ENCODE results near the gene DPPA3.
"Not testable (repeated sequence)": the region's sequence is repeated elsewhere in the genome, so short reads cannot be mapped to it uniquely, and the experiment has no call there.

Gene DPPA3

GRCh38 chr12:7750350-7750749 lies 39.1 kb downstream of the DPPA3 start:
- TF ChIP-seq POU6F1 (CRISPR knock-in tag; IDR thresholded peaks at IDR 0.05; ENCODE audit: borderline replicate concordance, low read depth) (no peak), TCF4 (CRISPR knock-in tag; IDR thresholded peaks at IDR 0.05; ENCODE audit: borderline replicate concordance) (no peak), ESRRG (CRISPR knock-in tag; IDR thresholded peaks at IDR 0.05) (no peak), SNAI2 (CRISPR knock-in tag; IDR thresholded peaks at IDR 0.05) (no peak), RARB (CRISPR knock-in tag; IDR thresholded peaks at IDR 0.05) (no peak), ISL1 (CRISPR knock-in tag; IDR thresholded peaks at IDR 0.05) (no peak), CSDC2 (CRISPR knock-in tag; IDR thresholded peaks at IDR 0.05) (no peak)
- TF ChIP-seq, protein P1, sequence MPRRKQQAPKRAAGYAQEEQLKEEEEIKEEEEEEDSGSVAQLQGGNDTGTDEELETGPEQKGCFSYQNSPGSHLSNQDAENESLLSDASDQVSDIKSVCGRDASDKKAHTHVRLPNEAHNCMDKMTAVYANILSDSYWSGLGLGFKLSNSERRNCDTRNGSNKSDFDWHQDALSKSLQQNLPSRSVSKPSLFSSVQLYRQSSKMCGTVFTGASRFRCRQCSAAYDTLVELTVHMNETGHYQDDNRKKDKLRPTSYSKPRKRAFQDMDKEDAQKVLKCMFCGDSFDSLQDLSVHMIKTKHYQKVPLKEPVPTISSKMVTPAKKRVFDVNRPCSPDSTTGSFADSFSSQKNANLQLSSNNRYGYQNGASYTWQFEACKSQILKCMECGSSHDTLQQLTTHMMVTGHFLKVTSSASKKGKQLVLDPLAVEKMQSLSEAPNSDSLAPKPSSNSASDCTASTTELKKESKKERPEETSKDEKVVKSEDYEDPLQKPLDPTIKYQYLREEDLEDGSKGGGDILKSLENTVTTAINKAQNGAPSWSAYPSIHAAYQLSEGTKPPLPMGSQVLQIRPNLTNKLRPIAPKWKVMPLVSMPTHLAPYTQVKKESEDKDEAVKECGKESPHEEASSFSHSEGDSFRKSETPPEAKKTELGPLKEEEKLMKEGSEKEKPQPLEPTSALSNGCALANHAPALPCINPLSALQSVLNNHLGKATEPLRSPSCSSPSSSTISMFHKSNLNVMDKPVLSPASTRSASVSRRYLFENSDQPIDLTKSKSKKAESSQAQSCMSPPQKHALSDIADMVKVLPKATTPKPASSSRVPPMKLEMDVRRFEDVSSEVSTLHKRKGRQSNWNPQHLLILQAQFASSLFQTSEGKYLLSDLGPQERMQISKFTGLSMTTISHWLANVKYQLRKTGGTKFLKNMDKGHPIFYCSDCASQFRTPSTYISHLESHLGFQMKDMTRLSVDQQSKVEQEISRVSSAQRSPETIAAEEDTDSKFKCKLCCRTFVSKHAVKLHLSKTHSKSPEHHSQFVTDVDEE (CRISPR knock-in tag; IDR thresholded peaks at IDR 0.05), result no peak
- no peak for ATAC-seq

DNA sequence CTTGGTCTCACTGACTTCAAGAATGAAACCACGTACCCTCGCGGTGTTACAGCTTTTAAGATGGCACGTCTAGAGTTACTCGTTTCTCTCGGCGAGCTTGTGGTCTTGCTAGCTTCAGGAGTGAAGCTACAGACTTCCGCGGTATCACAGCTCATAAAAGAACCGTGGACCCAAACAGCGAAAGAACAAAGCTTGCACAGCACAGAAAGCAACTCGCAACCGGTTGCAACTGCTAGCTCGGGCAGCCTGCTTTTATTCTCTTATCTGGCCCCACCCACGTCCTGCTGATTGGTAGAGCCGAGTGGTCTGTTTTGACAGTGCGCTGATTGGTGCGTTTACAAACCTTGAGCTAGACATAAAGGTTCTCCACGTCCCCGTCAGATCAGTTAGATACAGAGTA lies 40.2 kb downstream of the DPPA3 start:
- ATAC-seq, result no peak
- TF ChIP-seq, protein P1 (CRISPR knock-in tag; IDR thresholded peaks at IDR 0.05), result no peak
- TF ChIP-seq ZFP30 (CRISPR knock-in tag; IDR thresholded peaks at IDR 0.05) (no peak), ZNF8 (CRISPR knock-in tag; IDR thresholded peaks at IDR 0.05) (no peak), PATZ1 (CRISPR knock-in tag; IDR thresholded peaks at IDR 0.05; ENCODE audit: borderline replicate concordance) (no peak), BACH2 (CRISPR knock-in tag; IDR thresholded peaks at IDR 0.05; ENCODE audit: borderline replicate concordance) (no peak), RARB (CRISPR knock-in tag; IDR thresholded peaks at IDR 0.05) (no peak), OSR1 (CRISPR knock-in tag; IDR thresholded peaks at IDR 0.05) (no peak), ZNF565 (CRISPR knock-in tag; conservative IDR thresholded peaks at IDR 0.05; ENCODE audit: low read depth) (no peak), CSDC2 (CRISPR knock-in tag; IDR thresholded peaks at IDR 0.05) (no peak), ZFP3 (CRISPR knock-in tag; IDR thresholded peaks at IDR 0.05) (no peak)

- not testable (repeated sequence) for ATAC-seq
Measured at GRCh38 chr12:7751941-7752922, 41.0 kb downstream of the DPPA3 start.

- not testable (repeated sequence) for ATAC-seq
Measured at GRCh38 chr12:7755668-7756067, 44.4 kb downstream of the DPPA3 start.

DNA sequence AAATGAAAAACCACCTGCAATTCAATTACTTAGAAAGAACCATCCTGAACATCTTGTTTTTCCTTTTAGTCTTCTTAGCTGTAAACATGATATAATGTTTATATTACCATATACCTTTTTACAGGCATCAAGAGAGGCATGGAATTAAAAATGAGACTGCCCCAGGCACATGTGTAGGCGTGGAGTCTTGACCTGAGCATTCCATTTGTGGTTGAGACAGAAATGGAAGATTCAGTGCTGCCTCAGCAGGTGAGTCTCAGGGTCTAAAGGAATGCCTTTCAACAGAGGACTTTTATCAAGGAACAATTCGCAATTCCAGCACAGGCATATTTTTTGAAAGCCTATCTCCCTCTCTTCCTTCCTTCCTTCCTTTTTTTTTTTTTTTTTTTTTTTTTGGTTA lies 45.8 kb downstream of the DPPA3 start:
- ATAC-seq, result no peak
- TF ChIP-seq, protein P1 (CRISPR knock-in tag; IDR thresholded peaks at IDR 0.05), result no peak
- no peak for TF ChIP-seq ARNTL (CRISPR knock-in tag; IDR thresholded peaks at IDR 0.05; ENCODE audit: borderline replicate concordance, low read depth)
- no peak for TF ChIP-seq ZC3H10 (CRISPR knock-in tag; IDR thresholded peaks at IDR 0.05)

Data from SK-N-SH treated with all-trans-retinoic acid at 6 μM for 48 hours (cell line).